HG02840 (cell line): Measurements from ENCODE around the gene ERAS.
"Not testable (repeated sequence)": the region's sequence is repeated elsewhere in the genome, so short reads cannot be mapped to it uniquely, and the experiment has no call there.

Source experiments
- ATAC-seq: cut with Tn5 transposase; IDR thresholded peaks from one replicate; pipeline ENCODE4 v1.9.1; 2021; ENCODE audit warnings: mild to moderate bottlenecking, moderate library complexity, moderate number of reproducible peaks; ENCODE audit not compliant: unreplicated experiment, low FRiP score

ERAS gene

DNA sequence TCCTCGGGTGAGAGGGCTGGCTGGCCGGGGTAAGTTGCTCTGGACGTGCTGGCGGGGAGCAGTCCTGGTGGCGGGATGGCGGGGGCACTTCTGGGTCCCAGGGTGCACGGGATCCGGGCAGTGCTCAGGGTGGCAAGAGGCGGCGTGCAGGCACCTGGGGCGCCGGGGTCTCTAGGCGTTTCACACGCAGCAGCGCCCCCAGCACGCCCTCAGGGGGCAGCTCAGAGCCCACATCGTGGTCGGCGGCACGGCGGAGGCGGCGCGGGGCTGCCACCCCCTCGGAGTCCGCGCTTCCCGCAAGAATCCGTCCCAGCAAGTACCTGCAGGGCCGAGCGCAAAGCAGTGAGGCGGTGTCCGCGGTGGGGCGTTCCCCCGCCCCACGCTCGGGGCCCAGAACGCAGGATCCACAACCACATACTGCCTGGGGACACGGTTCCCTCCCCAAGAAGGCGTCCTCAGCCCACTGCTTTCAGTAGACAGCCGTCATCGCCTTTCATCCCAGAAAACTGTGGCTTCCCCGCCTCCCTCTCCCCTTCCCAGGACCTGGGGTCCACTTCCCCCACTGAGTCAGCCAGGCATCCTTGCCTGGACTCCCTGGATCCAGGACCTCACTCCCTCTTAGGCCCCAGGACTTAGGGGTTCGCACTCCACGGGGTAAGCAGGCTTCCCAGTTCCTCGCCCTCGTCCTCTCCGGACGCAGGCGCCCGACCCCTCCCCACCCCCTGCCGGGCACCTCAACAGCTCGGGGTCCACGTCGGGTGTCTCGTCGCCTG lies 5.0 kb downstream of the ERAS start:
- ATAC-seq: no peak

DNA sequence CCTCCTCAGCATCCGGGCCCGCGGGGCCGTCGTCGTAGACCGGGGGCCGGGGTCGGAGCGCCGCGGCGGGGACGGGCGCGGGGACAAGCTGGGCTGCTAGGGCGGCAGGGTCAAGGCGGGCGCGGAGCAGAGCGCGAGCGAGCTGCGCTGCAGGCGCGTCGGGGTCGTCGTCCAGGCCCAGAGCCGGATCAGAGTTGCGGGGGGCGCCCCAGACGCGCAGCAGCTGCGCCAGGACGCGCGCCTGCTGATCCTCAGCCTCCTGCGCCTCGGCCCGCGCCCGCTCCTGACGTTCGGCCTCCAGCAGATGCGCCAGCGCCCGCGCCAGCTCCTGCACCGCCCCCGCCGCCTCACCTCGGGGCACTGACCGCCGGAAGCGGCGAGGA lies 5.6 kb downstream of the ERAS start:
- no peak for ATAC-seq

DNA sequence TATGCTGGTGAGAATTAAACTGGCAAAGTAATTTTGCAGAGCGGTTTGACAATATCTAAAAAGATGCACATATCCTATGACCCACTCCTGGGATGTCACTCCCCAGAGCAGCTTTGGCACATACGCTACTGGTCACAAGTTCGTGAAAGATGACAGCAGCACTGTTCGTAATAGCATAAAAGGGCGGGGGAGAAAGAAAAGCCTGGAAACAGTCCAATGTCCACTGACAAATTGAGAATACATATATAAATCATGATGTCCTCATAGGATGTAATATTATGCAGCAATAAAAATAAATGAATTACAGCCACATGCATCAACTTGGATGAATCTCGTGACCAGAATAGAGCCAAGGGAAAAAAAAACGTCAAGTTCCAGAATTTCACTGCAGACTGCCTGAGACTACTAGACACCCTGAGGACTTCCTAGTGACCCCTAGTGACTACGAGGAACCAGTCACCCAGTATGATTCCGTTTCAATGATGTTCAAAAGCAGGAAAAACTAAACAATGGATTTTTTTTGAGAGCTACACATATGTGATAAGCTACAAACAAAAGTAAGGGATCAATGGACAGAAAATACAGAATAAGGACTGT lies 7.3 kb downstream of the ERAS start:
- no peak for ATAC-seq

DNA sequence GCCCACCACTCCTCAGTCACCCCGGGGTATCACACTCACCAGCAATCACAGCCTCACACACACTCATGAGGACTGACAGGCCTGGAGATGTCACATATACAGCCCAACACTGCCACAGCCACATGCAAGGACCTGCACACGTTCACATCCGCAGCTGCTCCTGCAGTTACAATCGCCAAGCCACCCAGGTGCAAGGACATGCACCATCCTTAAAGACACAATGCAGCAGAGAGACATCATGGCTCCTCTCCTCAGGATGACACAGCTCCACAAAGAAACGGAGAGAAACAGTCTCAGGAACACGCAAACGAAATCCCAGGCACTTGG lies 8.0 kb downstream of the ERAS start:
- no peak for ATAC-seq

DNA sequence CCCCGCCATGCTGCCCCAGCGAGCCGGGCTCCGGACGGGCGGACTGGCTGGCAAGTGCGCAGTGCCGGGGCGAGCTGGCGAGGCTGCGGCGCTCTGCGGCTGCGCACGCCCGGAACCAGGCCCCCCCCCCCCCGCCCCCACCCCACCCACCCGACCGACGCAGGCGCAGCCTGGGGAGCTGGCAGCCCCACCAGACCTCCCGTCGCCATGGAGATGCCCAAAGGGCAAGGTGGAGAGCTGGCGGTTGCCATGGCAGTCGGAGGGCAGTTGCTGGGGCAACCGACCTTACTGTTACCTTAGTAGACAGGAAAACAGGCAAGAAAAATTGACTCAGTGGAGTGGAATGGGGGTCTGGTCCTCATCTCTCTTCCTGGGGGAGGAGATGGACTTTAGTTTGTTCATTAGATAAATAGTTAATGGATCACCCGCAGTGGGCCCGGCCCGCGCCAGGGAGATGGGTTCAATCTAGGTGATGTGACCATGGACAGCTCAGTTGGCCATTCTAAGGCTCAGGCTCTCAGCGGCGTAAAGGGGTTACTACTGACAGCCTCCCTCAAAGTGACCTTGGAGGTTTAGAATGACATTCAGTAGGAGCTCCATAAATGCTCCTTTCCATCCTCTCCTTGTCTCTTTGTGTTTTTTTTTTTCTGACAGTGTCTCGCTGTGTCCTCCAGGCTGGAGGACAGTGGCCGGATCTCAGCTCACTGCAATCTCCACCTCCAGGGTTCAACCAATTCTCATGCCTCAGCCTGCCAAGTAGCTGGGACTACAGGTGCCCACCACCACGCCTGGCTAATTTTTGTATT lies 9.4 kb downstream of the ERAS start, which contains the start of gene PCSK1N:
TSS of gene PCSK1N (minus strand) at position 87 of the 806 bp plus-strand sequence. CDS start at position 9, 78 bp downstream.
- ATAC-seq: no peak

DNA sequence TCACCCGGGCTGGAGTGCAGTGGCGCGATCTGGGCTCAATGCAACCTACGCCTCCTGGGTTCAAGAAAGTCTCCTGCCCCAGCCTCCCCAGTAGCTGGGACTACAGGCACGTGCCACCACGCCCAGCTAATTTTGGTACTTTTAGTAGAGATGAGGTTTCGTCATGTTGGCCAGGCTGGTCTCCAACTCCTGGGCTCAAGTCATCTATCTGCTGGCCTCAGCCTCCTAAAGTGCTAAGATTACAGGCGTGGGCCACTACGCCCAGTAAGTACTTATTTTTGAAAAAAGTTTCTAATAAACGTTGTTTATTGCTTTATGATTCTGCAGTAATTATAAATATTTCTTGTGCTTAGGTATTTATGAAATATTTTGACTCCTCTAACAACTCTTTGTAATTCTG lies 13.4 kb downstream of the ERAS start:
- ATAC-seq: no peak

DNA sequence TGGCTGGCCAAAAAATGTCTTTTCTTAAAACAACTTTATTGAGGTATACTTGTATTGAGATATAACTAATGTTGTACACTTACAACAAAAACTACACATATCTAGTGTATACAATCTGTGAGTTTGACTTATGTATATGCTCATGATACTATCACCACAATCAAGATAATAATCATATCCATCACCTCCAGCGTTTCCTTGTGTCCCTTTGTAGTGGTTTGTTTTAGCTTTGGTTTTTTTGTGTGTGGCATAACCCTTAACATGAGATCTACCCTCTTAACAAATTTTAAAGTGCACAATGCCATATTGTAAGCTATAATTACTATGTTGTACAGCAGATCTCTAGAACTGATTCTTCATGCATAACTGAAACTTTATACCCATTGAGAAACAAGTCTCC lies 22.5 kb downstream of the ERAS start:
- no peak for ATAC-seq

DNA sequence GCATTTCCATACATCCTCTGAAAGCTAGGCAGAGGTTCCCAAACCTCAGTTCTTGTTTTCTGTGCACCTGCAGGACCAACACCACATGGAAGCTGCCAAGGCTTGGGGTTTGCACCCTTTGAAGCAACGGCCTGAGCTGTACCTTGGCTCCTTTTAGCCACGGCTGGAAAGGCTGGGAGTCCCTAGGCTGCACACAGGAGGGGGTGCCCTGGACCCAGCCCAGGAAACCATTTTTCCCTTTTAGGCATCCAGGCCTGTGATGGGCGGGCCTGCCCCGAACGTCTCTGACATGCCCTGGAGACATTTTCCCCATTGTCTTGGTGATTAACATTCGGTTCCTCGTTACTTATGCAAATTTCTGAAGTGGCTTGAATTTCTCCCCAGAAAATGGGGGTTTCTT lies 26.5 kb downstream of the ERAS start:
- ATAC-seq: no peak

DNA sequence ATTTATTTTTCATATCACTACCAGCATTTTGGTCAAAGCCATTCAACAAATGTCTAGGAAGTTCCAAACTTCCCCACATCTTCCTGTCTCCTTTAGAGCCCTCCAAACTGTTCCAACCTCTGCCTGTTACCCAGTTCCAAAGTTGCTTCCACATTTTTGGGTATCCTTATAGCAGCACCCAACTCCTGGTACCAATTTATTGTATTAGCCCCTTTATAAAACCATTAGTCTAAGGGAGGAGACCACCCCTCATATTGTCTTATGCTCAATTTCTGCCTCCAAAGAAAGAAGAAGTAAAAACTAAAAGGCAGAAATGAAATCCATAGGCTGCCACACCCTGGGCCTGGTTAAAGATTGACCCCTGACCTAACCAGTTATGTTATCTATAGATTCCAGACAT lies 27.2 kb downstream of the ERAS start:
- ATAC-seq: not testable (repeated sequence)

DNA sequence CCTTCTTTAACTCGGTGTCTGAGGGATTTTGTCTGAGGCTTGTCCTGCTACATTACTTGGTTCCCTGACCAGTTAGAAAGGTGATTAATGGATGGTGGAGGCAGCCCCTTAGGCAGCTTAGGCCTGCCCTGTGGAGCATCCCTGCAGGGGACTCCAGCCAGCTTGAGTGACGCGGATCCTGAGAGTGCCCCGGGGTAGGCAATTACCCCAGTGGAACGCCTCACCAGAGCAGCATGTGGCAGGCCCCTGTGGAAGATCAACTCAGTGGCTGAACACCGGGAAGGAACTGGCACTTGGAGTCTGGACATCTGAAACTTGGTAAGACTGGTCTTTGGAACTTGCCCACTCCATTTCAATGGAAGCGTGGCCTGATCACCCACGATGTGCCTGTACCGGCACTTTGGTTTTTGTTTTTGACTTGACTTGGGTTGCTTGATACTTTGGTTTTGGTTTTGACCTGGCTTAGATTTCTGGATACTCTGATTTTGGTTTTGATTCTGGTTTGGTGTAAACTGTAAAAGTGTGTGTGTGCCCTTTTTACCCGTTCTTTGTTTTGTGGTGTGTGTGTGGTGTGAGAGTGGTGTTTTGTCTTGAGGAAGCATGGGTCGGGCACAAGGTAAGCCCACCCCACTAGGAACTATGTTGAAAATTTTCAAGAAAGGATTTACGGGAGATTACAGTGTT lies 27.9 kb downstream of the ERAS start:
- ATAC-seq: not testable (repeated sequence)

DNA sequence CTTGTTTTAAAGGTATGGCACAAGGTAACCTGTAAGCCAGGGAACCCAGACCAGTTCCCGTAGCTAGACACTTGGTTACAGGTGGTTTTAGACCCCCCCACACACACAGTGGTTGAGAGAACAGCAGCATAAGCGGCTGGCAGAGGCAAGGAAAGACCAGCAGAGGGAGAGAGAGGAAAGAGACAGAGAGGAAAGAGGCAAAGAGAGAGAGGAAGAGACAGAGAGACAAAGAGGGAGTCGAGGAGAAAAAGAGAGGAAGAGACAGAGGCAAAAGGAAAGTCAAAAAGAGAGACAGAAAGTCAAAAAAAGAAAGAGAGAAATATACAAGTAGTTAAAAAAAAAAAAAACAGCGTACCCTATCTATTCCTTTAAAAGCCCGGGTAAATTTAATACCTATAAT lies 28.6 kb downstream of the ERAS start:
- no peak for ATAC-seq

DNA sequence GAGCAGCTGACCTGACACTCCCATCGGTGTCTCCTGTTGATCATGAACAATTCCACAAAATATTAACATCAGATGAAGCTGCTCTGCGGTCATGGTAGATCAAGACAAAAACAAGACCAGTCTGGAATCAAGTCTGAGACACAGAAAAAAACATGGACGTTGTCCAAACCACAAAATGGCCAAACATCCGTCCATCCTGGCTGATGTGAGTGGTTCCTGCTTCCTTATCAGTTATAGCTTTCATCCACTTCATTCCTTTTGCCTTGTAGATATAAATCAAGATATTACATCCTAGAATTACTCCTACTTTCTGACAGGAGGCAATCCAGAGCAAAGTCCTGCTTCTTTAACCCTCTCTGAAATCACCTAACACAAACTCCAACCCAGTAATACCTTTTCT lies 37.9 kb downstream of the ERAS start:
- no peak for ATAC-seq

DNA sequence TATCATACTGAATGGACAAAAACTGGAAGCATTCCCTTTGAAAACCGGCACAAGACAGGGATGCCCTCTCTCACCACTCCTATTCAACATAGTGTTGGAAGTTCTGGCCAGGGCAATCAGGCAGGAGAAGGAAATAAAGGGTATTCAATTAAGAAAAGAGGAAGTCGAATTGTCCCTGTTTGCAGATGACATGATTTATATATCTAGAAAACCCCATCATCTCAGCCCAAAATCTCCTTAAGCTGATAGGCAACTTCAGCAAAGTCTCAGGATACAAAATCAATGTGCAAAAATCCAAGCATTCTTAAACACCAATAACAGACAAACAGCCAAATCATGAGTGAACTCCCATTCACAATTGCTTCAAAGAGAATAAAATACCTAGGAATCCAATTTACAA lies 45.7 kb downstream of the ERAS start:
- not testable (repeated sequence) for ATAC-seq

DNA sequence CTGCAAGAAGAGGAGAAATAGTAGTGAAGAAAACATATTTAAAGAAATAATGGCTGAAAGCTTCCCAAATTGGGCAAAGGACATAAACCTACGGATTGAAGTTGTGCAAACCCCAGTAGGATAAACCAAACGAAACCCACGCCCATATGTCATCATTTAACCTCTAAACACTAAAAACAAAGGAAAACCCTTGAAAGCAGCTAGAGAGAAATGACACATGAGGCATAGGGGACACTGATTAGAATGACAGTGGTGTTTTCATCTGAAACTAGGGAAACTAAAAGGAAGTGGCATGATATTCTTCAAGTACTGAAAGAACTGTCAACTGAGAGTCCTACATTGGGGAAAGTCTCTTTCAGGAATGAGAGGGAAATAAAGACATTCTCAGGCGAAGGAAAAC lies 50.6 kb downstream of the ERAS start:
- ATAC-seq: not testable (repeated sequence)
